KMS-11 (cell line): ENCODE data around the gene GRAPL.
"Not testable (repeated sequence)": the region's sequence is repeated elsewhere in the genome, so short reads cannot be mapped to it uniquely, and the experiment has no call there.

Experiments
- H2AFZ ChIP-seq: fragments of 200-600 bp; sonication (generic); 2 replicates; pipeline ENCODE4 v1.6.1; 2016; ENCODE audit warnings: antibody characterized with exemption, mixed run types, low read depth
- H3K27ac ChIP-seq: fragments of 200-600 bp; sonication (generic); 2 replicates; pipeline ENCODE4 v1.6.1; 2016; ENCODE audit warnings: mild to moderate bottlenecking, mixed run types
- H3K27me3 ChIP-seq: fragments of 200-600 bp; sonication (generic); 2 replicates; pipeline ENCODE4 v1.6.1; 2017; ENCODE audit warnings: mild to moderate bottlenecking, low read depth, mixed run types, moderate library complexity; ENCODE audit not compliant: insufficient read depth
- H3K36me3 ChIP-seq: fragments of 200-600 bp; sonication (generic); 2 replicates; pipeline ENCODE4 v1.6.1; 2017; ENCODE audit warnings: mild to moderate bottlenecking, mixed run types; ENCODE audit not compliant: insufficient read depth
- H3K4me1 ChIP-seq: fragments of 200-600 bp; sonication (generic); 2 replicates; pipeline ENCODE4 v1.6.1; 2016; ENCODE audit warnings: mild to moderate bottlenecking, low read depth, mixed run types; ENCODE audit not compliant: poor library complexity, severe bottlenecking
- H3K4me2 ChIP-seq: fragments of 200-600 bp; sonication (generic); 2 replicates; pipeline ENCODE4 v1.7.0; 2016; ENCODE audit warnings: mild to moderate bottlenecking, mixed run types
- H3K4me3 ChIP-seq: fragments of 200-600 bp; sonication (generic); IDR thresholded peaks from 2 replicates; pipeline ENCODE4 v1.6.1; 2017; ENCODE audit warnings: low read depth, low read length, mixed read lengths; ENCODE audit not compliant: insufficient read depth
- H3K79me2 ChIP-seq: fragments of 200-600 bp; sonication (generic); 2 replicates; pipeline ENCODE4 v1.6.1; 2016; ENCODE audit warnings: low read depth, mixed run types; ENCODE audit not compliant: insufficient read depth
- H3K9ac ChIP-seq: fragments of 200-600 bp; sonication (generic); 2 replicates; pipeline ENCODE4 v1.6.1; 2016; ENCODE audit warnings: mild to moderate bottlenecking, mixed run types
- H4K20me1 ChIP-seq: fragments of 200-600 bp; sonication (generic); 2 replicates; pipeline ENCODE4 v1.6.1; 2016; ENCODE audit warnings: mild to moderate bottlenecking, mixed run types; ENCODE audit not compliant: insufficient read depth

Gene GRAPL

GRCh38 chr17:19127148-19127980 is at the start of gene GRAPL:
TSS of gene GRAPL (plus strand) at chr17:19127589. CDS start at chr17:19127620, 31 bp downstream.
- not testable (repeated sequence) for H2AFZ ChIP-seq, H3K4me1 ChIP-seq

GRCh38 chr17:19088804-19089685 is 38.3 kb upstream of the GRAPL start:
- H3K36me3 ChIP-seq, H3K9ac ChIP-seq, H3K4me2 ChIP-seq, H3K4me1 ChIP-seq, H3K79me2 ChIP-seq, H2AFZ ChIP-seq, H3K4me3 ChIP-seq, H4K20me1 ChIP-seq, H3K27ac ChIP-seq, H3K27me3 ChIP-seq: not testable (repeated sequence)

More at GRCh38 chr17:19127148-19127980, at the start of gene GRAPL:
- H3K36me3 ChIP-seq, H3K4me3 ChIP-seq, H3K27ac ChIP-seq, H3K9ac ChIP-seq, H3K27me3 ChIP-seq, H4K20me1 ChIP-seq, H3K4me2 ChIP-seq, H3K79me2 ChIP-seq: not testable (repeated sequence)

GRCh38 chr17:19090058-19090772 is 37.2 kb upstream of the GRAPL start:
- not testable (repeated sequence) for H3K4me2 ChIP-seq, H3K4me3 ChIP-seq

GRCh38 chr17:19092737-19093683 is 34.4 kb upstream of the GRAPL start:
- H3K4me3 ChIP-seq, H3K79me2 ChIP-seq, H3K9ac ChIP-seq, H2AFZ ChIP-seq, H4K20me1 ChIP-seq, H3K4me1 ChIP-seq, H3K27ac ChIP-seq, H3K4me2 ChIP-seq, H3K36me3 ChIP-seq, H3K27me3 ChIP-seq: not testable (repeated sequence)

More at GRCh38 chr17:19090058-19090772, 37.2 kb upstream of the GRAPL start:
- not testable (repeated sequence) for H3K36me3 ChIP-seq, H2AFZ ChIP-seq, H3K27ac ChIP-seq, H4K20me1 ChIP-seq, H3K79me2 ChIP-seq, H3K4me1 ChIP-seq, H3K27me3 ChIP-seq, H3K9ac ChIP-seq

- H3K4me3 ChIP-seq, H3K27ac ChIP-seq, H3K4me1 ChIP-seq, H4K20me1 ChIP-seq, H3K36me3 ChIP-seq, H3K79me2 ChIP-seq, H2AFZ ChIP-seq, H3K27me3 ChIP-seq, H3K4me2 ChIP-seq, H3K9ac ChIP-seq: not testable (repeated sequence)
These were observed 33.5 kb upstream of the GRAPL start for GRCh38 chr17:19093684-19094438.

- not testable (repeated sequence) for H3K27me3 ChIP-seq, H3K4me2 ChIP-seq, H2AFZ ChIP-seq, H4K20me1 ChIP-seq, H3K27ac ChIP-seq, H3K36me3 ChIP-seq, H3K9ac ChIP-seq, H3K79me2 ChIP-seq, H3K4me1 ChIP-seq, H3K4me3 ChIP-seq
These were observed 18.9 kb upstream of the GRAPL start for GRCh38 chr17:19108517-19108916.

GRCh38 chr17:19110189-19111097 is 16.9 kb upstream of the GRAPL start:
- H2AFZ ChIP-seq, H3K9ac ChIP-seq, H3K79me2 ChIP-seq, H3K4me3 ChIP-seq, H3K27ac ChIP-seq, H3K27me3 ChIP-seq, H4K20me1 ChIP-seq, H3K4me2 ChIP-seq, H3K4me1 ChIP-seq, H3K36me3 ChIP-seq: not testable (repeated sequence)

- not testable (repeated sequence) for H2AFZ ChIP-seq, H3K4me3 ChIP-seq, H3K27me3 ChIP-seq, H4K20me1 ChIP-seq, H3K4me1 ChIP-seq, H3K4me2 ChIP-seq, H3K79me2 ChIP-seq, H3K36me3 ChIP-seq, H3K27ac ChIP-seq, H3K9ac ChIP-seq
These were observed 16.2 kb upstream of the GRAPL start for GRCh38 chr17:19111111-19111711.
